Measurements from ENCODE around the gene HOPX.
A peak's percentile ranks its signal among the peaks of the same experiment; 100 is the strongest.
"Not testable (repeated sequence)": the region's sequence is repeated elsewhere in the genome, so short reads cannot be mapped to it uniquely, and the experiment has no call there.

The HOPX gene

DNA sequence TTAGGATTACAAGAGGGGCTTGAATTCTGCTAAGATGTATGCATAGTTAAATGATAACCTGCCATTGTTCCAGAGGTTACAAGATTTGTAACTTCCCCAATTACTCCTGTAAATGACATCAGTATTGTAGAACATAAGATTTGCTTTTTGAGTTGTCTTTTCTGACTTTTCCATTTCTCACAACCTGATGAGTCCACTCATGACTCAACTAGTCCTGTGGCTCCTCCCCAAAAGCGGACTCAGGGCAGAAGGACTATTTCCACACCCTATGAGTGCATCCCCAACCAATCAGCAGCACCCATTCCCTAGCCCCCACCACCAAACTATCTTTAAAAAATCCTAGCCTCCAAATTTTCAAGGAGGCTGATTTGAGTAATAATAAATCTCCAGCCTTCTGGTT lies 54.7 kb downstream of the HOPX start:
- DNase-seq, result no peak

DNA sequence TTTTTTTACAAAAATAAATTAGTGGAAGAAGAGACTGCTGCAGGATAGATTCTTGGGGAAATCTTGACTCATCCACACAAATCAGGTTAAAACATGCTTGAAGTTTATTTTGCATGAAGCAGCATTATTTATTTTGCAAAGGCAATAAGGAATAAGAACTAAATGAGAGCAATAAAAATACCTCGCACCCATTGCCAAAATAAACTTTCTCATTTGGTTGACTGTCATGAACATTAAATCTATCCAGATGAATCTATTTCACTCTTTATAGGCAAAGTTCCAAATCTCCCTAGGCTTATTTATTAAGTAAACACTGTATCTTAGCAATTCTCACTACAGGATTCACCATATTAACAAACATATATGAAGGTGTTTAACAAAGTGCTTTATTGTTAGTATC lies 58.9 kb downstream of the HOPX start:
- no peak for DNase-seq

DNA sequence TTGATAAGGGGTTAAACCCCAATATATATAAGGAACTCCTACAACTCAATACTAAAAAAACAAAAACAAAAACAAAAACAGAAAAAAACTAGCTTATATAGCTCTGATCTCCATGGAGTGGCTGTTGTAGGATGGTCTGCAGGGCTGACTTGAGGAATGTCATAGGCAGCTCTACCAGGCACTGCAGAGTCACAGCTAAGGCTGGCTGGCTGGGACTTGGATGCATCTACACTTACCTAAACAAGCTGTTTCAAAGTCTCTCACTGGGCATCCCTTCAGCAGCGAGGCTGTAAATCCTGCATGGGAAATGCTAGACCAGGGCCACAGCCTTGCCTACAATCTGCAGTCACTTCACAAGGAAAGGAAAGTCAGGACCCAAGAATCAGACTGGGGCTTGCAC lies 61.3 kb downstream of the HOPX start:
- DNase-seq, result no peak

DNA sequence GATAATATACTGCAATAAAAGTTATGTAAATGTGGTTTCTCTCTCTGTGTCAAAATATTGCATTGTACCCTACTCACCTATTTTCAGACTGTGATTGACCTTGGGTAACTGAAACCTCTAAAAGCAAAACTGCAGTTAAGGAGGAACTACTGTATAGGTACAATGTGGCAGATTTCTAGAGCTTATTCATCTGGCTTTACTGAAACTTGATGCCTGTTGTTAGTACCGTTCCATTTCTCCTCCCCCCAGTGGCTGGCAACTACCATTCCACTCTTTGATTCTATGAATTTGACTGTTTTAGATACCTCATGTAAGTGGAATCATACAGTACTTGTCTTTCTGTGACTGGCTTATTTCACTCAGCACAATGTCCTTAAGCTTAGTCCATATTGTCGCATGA lies 61.9 kb downstream of the HOPX start:
- DNase-seq, result no peak

DNA sequence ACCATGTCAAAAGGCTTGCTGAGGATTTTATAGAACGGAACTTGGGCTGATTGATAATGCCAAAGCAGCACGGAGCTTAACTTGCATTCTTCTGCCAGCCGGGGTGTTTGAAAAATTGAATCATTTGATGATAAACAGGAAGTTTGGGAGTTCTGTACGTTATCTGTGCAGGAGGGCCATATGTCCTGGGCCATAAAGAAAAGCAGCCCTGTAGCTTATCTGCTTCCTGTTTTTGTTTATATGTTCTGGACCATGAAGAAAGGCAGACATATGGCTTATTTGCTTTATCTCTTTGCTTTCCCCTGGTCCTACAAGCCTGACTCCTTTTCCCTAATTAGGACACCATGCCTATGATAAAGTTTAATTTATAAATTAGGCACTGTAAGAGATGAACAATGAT lies 62.4 kb downstream of the HOPX start:
- DNase-seq, result no peak

DNA sequence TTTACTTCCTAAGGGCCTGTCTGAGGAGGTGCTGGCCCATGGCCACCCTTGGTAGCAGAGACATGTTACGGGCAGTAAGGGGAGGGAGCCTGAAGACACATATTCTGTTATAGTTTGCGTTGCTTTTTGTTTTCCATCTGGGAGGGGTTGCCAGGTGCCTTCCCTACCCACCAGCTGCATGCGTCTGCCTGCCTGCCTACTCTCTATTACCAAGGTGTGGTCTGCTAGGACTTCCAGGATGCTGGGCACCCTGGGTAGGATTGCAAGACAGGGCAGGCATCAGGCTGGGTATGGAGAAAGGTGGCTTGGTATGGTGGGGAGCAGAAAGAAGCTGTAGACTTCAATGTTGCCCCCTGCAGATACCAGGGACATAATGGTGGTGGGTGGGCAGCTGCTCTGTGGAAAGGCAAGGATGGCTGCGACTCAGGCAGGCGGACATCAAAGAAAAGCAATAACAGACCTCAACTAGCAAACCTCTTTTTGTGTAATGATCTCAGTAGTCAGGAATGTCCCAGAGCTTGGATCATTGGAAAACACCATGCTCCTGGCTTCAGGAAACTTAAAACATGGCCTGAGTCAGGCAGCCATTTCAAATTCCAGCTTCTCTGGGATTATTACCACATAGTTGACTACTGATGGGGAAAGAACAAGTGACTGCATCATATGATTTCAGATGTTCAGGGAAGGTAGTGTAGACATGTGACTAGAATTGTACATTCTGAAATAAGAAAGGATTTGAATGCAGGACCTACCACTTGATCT lies 67.8 kb downstream of the HOPX start:
- no peak for DNase-seq

DNA sequence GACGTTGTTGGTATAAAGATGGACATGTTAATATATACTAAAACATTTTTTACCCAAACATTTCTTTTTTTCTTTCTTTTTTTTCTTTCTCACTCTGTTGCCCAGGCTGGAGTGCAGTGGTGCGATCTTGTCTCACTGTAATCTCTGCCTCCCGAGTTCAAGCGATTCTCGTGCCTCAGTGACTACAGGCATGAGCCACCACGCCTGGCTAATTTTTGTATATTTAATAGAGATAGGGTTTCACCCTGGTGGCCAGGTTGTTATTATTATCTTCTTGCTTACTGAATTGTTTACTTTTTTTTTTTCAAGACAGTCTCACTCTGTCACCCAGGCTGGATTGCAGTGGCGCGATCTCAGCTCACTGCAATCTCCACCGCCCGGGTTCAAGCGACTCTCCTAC lies 68.8 kb downstream of the HOPX start:
- no peak for DNase-seq

DNA sequence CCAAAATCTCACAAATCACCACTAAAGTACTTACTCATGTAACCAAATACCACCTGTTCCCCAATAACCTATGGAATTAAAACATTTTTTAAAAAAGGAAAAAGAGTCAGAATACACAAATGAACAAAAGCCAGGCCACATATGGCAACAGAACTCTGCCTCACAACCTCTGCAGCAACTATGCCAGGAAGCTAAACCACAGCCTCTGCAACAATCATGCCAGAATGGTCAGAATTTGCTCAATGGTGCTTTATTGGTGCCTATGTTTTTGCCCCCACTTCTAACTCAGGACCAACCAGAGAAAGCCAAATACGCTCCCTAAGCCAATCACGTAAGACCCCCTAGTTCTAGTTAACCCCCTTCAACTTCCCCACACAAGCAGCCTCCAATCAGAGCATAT lies 69.6 kb downstream of the HOPX start:
- DNase-seq, result no peak

DNA sequence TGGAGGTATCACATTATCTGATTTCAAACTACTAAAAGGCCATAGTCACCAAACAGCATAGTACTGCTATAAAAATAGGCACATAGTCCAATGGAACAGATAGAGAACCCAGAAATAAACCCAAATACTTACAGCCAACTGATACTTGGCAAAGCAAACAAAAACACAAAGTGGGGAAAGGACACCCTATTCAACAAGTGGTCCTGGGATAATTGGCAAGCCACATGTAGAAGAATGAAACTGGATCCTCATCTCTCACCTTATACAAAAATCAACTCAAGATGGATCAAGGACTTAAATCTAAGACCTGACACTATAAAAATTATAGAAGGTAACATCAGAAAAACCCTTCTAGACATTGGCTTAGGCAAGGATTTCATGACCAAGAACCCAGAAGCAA lies 70.9 kb downstream of the HOPX start:
- DNase-seq, result not testable (repeated sequence)

DNA sequence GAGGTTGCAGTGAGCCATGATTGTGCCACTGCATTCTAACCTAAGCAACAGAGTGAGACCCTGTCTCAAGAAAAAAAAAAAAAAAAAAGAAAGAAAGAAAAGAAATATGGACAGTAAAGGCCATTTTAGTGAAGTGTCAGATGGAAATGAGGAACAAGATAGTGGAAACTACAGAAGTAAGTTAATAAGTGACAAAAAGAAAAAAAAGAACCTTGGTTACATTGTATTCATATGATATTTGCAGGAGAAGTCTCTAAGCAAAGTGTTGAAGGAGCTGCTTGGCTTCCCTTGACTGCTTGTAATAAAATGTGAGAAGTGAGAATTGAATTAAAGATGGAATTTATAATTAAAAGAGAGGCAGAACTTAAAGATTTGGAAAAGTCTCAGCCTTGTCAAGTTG lies 73.2 kb downstream of the HOPX start:
- DNase-seq, result peak in 1 of 2 donors; percentile 2

DNA sequence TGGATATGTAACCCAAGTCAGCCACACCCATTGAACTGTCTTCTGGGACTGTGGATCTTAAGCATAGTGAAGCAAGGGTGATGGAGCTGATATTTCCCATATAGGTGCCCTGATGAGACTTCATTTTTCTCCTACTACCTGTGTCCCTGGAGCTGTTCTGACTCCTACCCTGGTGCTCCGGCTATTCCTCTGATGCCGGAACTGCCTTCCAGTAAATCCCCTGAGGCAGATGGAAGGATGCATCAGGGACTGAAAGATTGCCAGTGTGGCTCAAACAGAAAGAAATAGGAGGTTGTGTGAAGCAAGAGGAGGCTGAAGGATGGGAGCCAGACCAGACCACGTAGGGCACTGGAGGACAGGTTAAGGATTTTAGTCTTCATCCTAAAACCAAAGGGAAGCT lies 74.7 kb downstream of the HOPX start:
- DNase-seq, result no peak

DNA sequence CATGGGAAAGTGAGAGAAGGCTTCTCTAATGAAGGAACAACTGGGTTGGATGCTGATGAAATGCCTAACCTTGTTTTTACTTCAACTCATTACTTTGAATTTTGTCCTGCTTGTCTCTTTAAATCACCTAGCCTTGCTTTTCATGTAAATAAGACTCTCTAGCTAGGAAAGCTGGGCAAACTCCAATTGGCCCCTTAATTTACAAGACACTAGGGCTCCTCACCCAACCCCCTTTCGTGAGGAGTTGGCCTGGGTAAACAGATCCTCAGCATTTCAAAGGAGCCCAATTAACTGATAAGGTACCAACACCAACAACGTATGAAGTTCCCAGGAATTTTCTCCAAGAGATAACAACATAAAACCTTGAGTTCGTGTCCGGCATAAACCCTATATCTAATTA lies 75.6 kb downstream of the HOPX start:
- DNase-seq, result not testable (repeated sequence)

DNA sequence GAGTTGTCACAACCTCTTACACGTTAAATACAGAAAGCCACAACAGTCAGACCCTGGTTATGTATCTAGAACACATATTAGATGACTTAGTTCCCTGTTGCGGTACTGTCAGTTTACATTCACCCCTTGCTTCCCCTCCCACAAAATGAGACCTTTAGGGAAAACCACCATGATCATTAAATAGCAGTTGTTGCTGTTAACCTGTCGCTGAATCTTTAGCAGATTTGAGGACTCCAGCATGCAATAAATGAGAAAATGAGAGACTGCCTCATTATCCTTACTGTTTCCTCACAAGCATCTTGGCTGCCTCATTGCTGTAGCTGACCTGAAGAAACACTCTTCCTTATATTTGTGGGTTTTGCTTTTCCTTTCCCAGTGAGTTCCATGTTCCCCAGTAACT lies 77.8 kb downstream of the HOPX start:
- no peak for DNase-seq
